HepG2 (cell line): Measurements from ENCODE around the gene ALDH16A1. TPM values are rescaled to one million over a fixed set of nuclear protein-coding genes. Genes with fewer than 3 reads are reported as not detected.

Source experiments
- AKAP8 ChIP-seq: sonication (generic); formaldehyde crosslinking; IDR thresholded peaks from 2 replicates; pipeline ENCODE4 v1.5.1; 2020; ENCODE audit warnings: mild to moderate bottlenecking, missing genetic modification reagents
- ASH2L ChIP-seq: fragments of 300-600, 200-600 bp; sonication (generic); IDR thresholded peaks from 2 replicates; pipeline ENCODE4 v1.7.0; 2017; ENCODE audit warnings: low read depth, mild to moderate bottlenecking, moderate library complexity, mixed read lengths, low read length; ENCODE audit not compliant: insufficient read length
- CAMTA2 ChIP-seq: sonication (generic); formaldehyde crosslinking; IDR thresholded peaks from 2 replicates; pipeline ENCODE4 v1.4.0; 2020; ENCODE audit warnings: mild to moderate bottlenecking, missing genetic modification reagents, borderline replicate concordance
- HNRNPLL ChIP-seq: fragments of 200-400 bp; formaldehyde crosslinking; IDR thresholded peaks from 2 replicates; pipeline ENCODE4 v1.6.1; 2017; ENCODE audit warnings: mild to moderate bottlenecking, low read depth, low read length; ENCODE audit not compliant: poor library complexity, severe bottlenecking
- NRL ChIP-seq: sonication (generic); formaldehyde crosslinking; IDR thresholded peaks from 2 replicates; pipeline ENCODE4 v1.5.0; 2020; ENCODE audit warnings: missing genetic modification reagents, mild to moderate bottlenecking, moderate library complexity, borderline replicate concordance
- POLR2AphosphoS2 ChIP-seq: IDR thresholded peaks from 2 replicates; pipeline ENCODE4 v1.6.1; 2011; ENCODE audit warnings: low read depth, low read length, improper control_type of control experiment
- PTBP1 ChIP-seq: fragments of 200-400 bp; formaldehyde crosslinking; IDR thresholded peaks from 2 replicates; pipeline ENCODE4 v1.6.1; 2018; ENCODE audit warnings: low read length, low read depth; ENCODE audit not compliant: poor library complexity, severe bottlenecking
- REPIN1 ChIP-seq: sonication (generic); formaldehyde crosslinking; IDR thresholded peaks from 2 replicates; pipeline ENCODE4 v1.8.0; 2022; ENCODE audit warnings: missing genetic modification reagents, low read depth, mild to moderate bottlenecking, borderline replicate concordance
- TBL1XR1 ChIP-seq: fragments of 150-350 bp; IDR thresholded peaks from 2 replicates; pipeline ENCODE4 v1.6.1; 2014; ENCODE audit warnings: borderline replicate concordance, low read length; ENCODE audit not compliant: partially characterized antibody
- TFDP1 ChIP-seq: IDR thresholded peaks from 2 replicates; pipeline ENCODE4 v1.6.1; 2016; ENCODE audit warnings: missing compliant biosample characterization, missing genetic modification reagents, borderline replicate concordance
- THRA ChIP-seq: sonication (generic); formaldehyde crosslinking; IDR thresholded peaks from 2 replicates; pipeline ENCODE4 v1.4.0; 2020; ENCODE audit warnings: missing genetic modification reagents, borderline replicate concordance
- TRAFD1 ChIP-seq: sonication (generic); formaldehyde crosslinking; IDR thresholded peaks from 2 replicates; pipeline ENCODE4 v1.5.1; 2020; ENCODE audit warnings: missing genetic modification reagents, mild to moderate bottlenecking, borderline replicate concordance
- ZNF251 ChIP-seq: sonication (generic); formaldehyde crosslinking; IDR thresholded peaks from 2 replicates; pipeline ENCODE4 v1.9.0; 2021; ENCODE audit warnings: mild to moderate bottlenecking, missing genetic modification reagents
- ZNF383 ChIP-seq: sonication (generic); formaldehyde crosslinking; IDR thresholded peaks from 2 replicates; pipeline ENCODE4 v1.4.0; 2020; ENCODE audit warnings: missing genetic modification reagents, mild to moderate bottlenecking, borderline replicate concordance
- ZNF678 ChIP-seq: sonication (generic); formaldehyde crosslinking; IDR thresholded peaks from 2 replicates; pipeline ENCODE4 v1.4.0; 2020; ENCODE audit warnings: mild to moderate bottlenecking, missing genetic modification reagents
- ZNF773 ChIP-seq: sonication (generic); formaldehyde crosslinking; IDR thresholded peaks from 2 replicates; pipeline ENCODE4 v1.4.0; 2020; ENCODE audit warnings: missing genetic modification reagents, borderline replicate concordance
- polyA plus RNA-seq, 8 experiments: library from polyadenylated mRNA; depleted of rRNA in 3 of 8; stranded (reverse) in 7 of 8; unstranded in 1 of 8; fragments of >200 nt; fragmentation: Illumina TruSeq in 4 of 8; extraction: Trizol in 4 of 8; gene quantifications; 2 replicates each; pipeline versions ENCODE4 v1.2.1 to v1.2.3, GENCODE V29; 2011 to 2016; ENCODE audit warnings: low read depth in 4 of 8, missing spikeins in 1 of 8, mixed read lengths in 1 of 8; ENCODE audit not compliant: insufficient read depth in 1 of 8
- total RNA-seq, 5 experiments: library from RNA; depleted of rRNA; stranded (reverse); fragments of >200 nt; fragmentation: Illumina TruSeq; extraction: Trizol; gene quantifications; 2 replicates each; pipeline ENCODE4 v1.2.3, GENCODE V29; 2016; ENCODE audit warnings: low read depth in 1 of 5
- TF ChIP-seq, protein P1 (sequence below): sonication (generic); formaldehyde crosslinking; IDR thresholded peaks from 2 replicates; pipeline ENCODE4 v1.9.0; 2022; ENCODE audit warnings: missing genetic modification reagents, mild to moderate bottlenecking, borderline replicate concordance
- TF ChIP-seq, protein P2 (sequence below): fragments of 450-650 bp; IDR thresholded peaks from 2 replicates; pipeline ENCODE4 v1.6.1; 2017; ENCODE audit warnings: mild to moderate bottlenecking

Gene ALDH16A1
- total and polyA plus RNA-seq, 2 of the 13 experiments (the other 11 are each of a cell fraction or from before 2014, with no cell fraction given): 8.4 to 34.9 TPM

- TF ChIP-seq, protein P1, sequence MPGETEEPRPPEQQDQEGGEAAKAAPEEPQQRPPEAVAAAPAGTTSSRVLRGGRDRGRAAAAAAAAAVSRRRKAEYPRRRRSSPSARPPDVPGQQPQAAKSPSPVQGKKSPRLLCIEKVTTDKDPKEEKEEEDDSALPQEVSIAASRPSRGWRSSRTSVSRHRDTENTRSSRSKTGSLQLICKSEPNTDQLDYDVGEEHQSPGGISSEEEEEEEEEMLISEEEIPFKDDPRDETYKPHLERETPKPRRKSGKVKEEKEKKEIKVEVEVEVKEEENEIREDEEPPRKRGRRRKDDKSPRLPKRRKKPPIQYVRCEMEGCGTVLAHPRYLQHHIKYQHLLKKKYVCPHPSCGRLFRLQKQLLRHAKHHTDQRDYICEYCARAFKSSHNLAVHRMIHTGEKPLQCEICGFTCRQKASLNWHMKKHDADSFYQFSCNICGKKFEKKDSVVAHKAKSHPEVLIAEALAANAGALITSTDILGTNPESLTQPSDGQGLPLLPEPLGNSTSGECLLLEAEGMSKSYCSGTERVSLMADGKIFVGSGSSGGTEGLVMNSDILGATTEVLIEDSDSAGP (CRISPR knock-in tag): no peak
- TF ChIP-seq HNRNPLL (no peak), ZNF383 (CRISPR knock-in tag) (no peak), AKAP8 (CRISPR knock-in tag) (peak; percentile 57; the same call in 1 of the 2 replicates), POLR2AphosphoS2 (peak; percentile 95), THRA (CRISPR knock-in tag) (no peak), REPIN1 (CRISPR knock-in tag) (peak; percentile 59; the same call in 1 of the 2 replicates), ZNF773 (CRISPR knock-in tag) (no peak), CAMTA2 (no peak), TFDP1 (CRISPR knock-in tag) (no peak), TBL1XR1 (no peak), TRAFD1 (CRISPR knock-in tag) (no peak), PTBP1 (no peak), ZNF251 (CRISPR knock-in tag) (no peak), ASH2L (no peak), NRL (CRISPR knock-in tag) (no peak), ZNF678 (no peak)
- TF ChIP-seq, protein P2, sequence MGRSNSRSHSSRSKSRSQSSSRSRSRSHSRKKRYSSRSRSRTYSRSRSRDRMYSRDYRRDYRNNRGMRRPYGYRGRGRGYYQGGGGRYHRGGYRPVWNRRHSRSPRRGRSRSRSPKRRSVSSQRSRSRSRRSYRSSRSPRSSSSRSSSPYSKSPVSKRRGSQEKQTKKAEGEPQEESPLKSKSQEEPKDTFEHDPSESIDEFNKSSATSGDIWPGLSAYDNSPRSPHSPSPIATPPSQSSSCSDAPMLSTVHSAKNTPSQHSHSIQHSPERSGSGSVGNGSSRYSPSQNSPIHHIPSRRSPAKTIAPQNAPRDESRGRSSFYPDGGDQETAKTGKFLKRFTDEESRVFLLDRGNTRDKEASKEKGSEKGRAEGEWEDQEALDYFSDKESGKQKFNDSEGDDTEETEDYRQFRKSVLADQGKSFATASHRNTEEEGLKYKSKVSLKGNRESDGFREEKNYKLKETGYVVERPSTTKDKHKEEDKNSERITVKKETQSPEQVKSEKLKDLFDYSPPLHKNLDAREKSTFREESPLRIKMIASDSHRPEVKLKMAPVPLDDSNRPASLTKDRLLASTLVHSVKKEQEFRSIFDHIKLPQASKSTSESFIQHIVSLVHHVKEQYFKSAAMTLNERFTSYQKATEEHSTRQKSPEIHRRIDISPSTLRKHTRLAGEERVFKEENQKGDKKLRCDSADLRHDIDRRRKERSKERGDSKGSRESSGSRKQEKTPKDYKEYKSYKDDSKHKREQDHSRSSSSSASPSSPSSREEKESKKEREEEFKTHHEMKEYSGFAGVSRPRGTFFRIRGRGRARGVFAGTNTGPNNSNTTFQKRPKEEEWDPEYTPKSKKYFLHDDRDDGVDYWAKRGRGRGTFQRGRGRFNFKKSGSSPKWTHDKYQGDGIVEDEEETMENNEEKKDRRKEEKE: no peak
These were observed 39.8 kb downstream of the ALDH16A1 start (continued) for GRCh38 chr19:49492573-49493405.
